Caco-2 (cell line): ENCODE measurements around the gene JPH2. TPM values are rescaled to one million over a fixed set of nuclear protein-coding genes. Genes with fewer than 3 reads are reported as not detected.

Source experiments
- BruUV-seq: library from RNA; stranded (reverse); fragments of 400-500 nt; replicated peaks from 2 replicates; lab custom pipeline; 2021; lab: Mats Ljungman, UMichigan
- CTCF ChIA-PET: fragments of 300-600 bp; sonication (Branson Sonifier 250); formaldehyde crosslinking; loops from one replicate; lab custom pipeline; 2022; ENCODE audit warnings: antibody characterized with exemption; lab: Charles Lee
- POLR2A ChIA-PET: fragments of 300-600 bp; sonication (Branson Sonifier 250); formaldehyde crosslinking; loops from one replicate; lab custom pipeline; 2022; ENCODE audit warnings: antibody characterized with exemption; lab: Charles Lee
- DNase-seq, 2 experiments: peaks; one replicate each; pipeline versions ENCODE4 v3.0.0 to v3.0.0-alpha.2; 2020 to 2022
- H3K27me3 ChIP-seq: replicated peaks from 2 replicates; pipeline ENCODE4 v1.6.0; 2011; ENCODE audit warnings: low read length; ENCODE audit not compliant: control insufficient read depth, insufficient read depth
- H3K36me3 ChIP-seq: 2 replicates; pipeline ENCODE4 v1.5.1; 2011; ENCODE audit warnings: low read length; ENCODE audit not compliant: control insufficient read depth, insufficient read depth
- H3K4me1 ChIP-seq: fragments of 250-450 bp; sonication (Bioruptor Pico); 2 replicates; pipeline ENCODE4 v1.5.1; 2020; ENCODE audit warnings: mild to moderate bottlenecking
- H3K4me3 ChIP-seq: 2 replicates; pipeline ENCODE4 v1.5.1; 2011; ENCODE audit warnings: low read depth, mild to moderate bottlenecking, control low read depth, low read length
- H3K9me3 ChIP-seq: fragments of 250-450 bp; sonication (Bioruptor Pico); 2 replicates; pipeline ENCODE4 v1.5.1; 2020; ENCODE audit warnings: mild to moderate bottlenecking, moderate library complexity
- H3K27ac Mint-ChIP-seq: one replicate; pipeline ENCODE4 v1.8.0; 2022; ENCODE audit warnings: mixed read lengths; ENCODE audit not compliant: unreplicated experiment
- H3K27me3 Mint-ChIP-seq: one replicate; pipeline ENCODE4 v1.8.0; 2022; ENCODE audit warnings: mixed read lengths; ENCODE audit not compliant: insufficient read depth, unreplicated experiment
- H3K36me3 Mint-ChIP-seq: one replicate; pipeline ENCODE4 v1.8.0; 2022; ENCODE audit warnings: mild to moderate bottlenecking, mixed read lengths; ENCODE audit not compliant: insufficient read depth, unreplicated experiment
- H3K4me1 Mint-ChIP-seq: one replicate; pipeline ENCODE4 v1.8.0; 2022; ENCODE audit warnings: low read depth, mixed read lengths; ENCODE audit not compliant: unreplicated experiment
- H3K4me3 Mint-ChIP-seq: one replicate; pipeline ENCODE4 v1.8.0; 2022; ENCODE audit warnings: mild to moderate bottlenecking, moderate library complexity, mixed read lengths; ENCODE audit not compliant: unreplicated experiment
- H3K9me3 Mint-ChIP-seq: one replicate; pipeline ENCODE4 v1.8.0; 2022; ENCODE audit warnings: mixed read lengths; ENCODE audit not compliant: unreplicated experiment
- CTCF ChIP-seq, 2 experiments: fragments of 200-600 bp in 1 of 2; IDR thresholded peaks; 1 replicate in 1 of 2; 2 replicates in 1 of 2; pipeline versions ENCODE4 v1.5.1 to v1.8.0; 2011 to 2022; ENCODE audit warnings: antibody characterized with exemption in 1 of 2, control low read depth in 1 of 2, inconsistent platforms in 1 of 2, low read depth in 1 of 2, low read length in 1 of 2, mild to moderate bottlenecking in 1 of 2, moderate library complexity in 1 of 2; ENCODE audit not compliant: insufficient read depth in 1 of 2, severe bottlenecking in 1 of 2, unreplicated experiment in 1 of 2
- intact Hi-C: fragments of 100-400 bp; cut with micrococcal nuclease; formaldehyde crosslinking; loops from one replicate; pipeline ENCODE4 v1.10.0; 2022; ENCODE audit not compliant: unreplicated experiment
- total RNA-seq: library from RNA; stranded (reverse); gene quantifications from 2 replicates; pipeline ENCODE4 v1.2.3, GENCODE V29; 2022

JPH2 gene
- total RNA-seq, 1 experiment from 2014 or later: 10.5 TPM

- no TSS peak for BruUV-seq
- Histone ChIP-seq H3K4me1 (no peaks in the 10 kb centered on the region), H3K4me3 (no peak overlapping the region), H3K36me3 (no peaks in the 10 kb centered on the region), H3K9me3 (peaks cover under 1% of the 10 kb centered on the region; the same call in 1 of the 2 replicates), H3K27me3 (no peaks in the 10 kb centered on the region)
- H3K4me1 Mint-ChIP-seq: no peaks in the 10 kb centered on the region
- no peak overlapping the region for H3K4me3 Mint-ChIP-seq
- TF ChIP-seq CTCF (IDR thresholded peaks at IDR 0.05; ENCODE audit: insufficient read depth in 1 of 2, low read depth in 1 of 2, low read length in 1 of 2, severe bottlenecking in 1 of 2, unreplicated experiment in 1 of 2): no peak
- H3K9me3 Mint-ChIP-seq: peaks cover 13% of the 10 kb centered on the region
- intact Hi-C loops: no loop called here
- H3K27ac Mint-ChIP-seq: no peak overlapping the region
- ChIA-PET POLR2A (no interaction called here), CTCF (no interaction called here)
- DNase-seq: no peak
- peaks cover 28% of the 10 kb centered on the region for H3K27me3 Mint-ChIP-seq
- H3K36me3 Mint-ChIP-seq: no peaks in the 10 kb centered on the region
These were observed 84.4 kb downstream of the JPH2 start for GRCh38 chr20:44102582-44102981.

- Histone ChIP-seq H3K4me1 (no peaks in the 10 kb centered on the region), H3K9me3 (no peaks in the 10 kb centered on the region), H3K4me3 (no peak overlapping the region), H3K27me3 (no peaks in the 10 kb centered on the region), H3K36me3 (no peaks in the 10 kb centered on the region)
- Mint-ChIP-seq H3K36me3 (no peaks in the 10 kb centered on the region), H3K4me3 (no peak overlapping the region), H3K27ac (no peak overlapping the region), H3K4me1 (no peaks in the 10 kb centered on the region), H3K9me3 (no peaks in the 10 kb centered on the region), H3K27me3 (peaks cover 14% of the 10 kb centered on the region)
- no TSS peak for BruUV-seq
- intact Hi-C loops: loop anchor here (5.0 kb wide), 1 partner anchor 1082 kb away; no protein-coding TSS in a partner anchor
- POLR2A ChIA-PET: no interaction called here
- no peak for TF ChIP-seq CTCF (IDR thresholded peaks at IDR 0.05; ENCODE audit: insufficient read depth in 1 of 2, low read depth in 1 of 2, low read length in 1 of 2, severe bottlenecking in 1 of 2, unreplicated experiment in 1 of 2)
- CTCF ChIA-PET: interaction anchor here (0.6 to 1.5 kb wide), 2 partner anchors 13 to 90 kb away, joined by 3 to 5 read pairs; no protein-coding TSS in a partner anchor
- DNase-seq: no peak
These were observed 87.2 kb downstream of the JPH2 start for GRCh38 chr20:44099832-44100231.

- Mint-ChIP-seq H3K27ac (no peak overlapping the region), H3K4me3 (no peak overlapping the region), H3K27me3 (peaks cover 7% of the 10 kb centered on the region), H3K4me1 (no peaks in the 10 kb centered on the region), H3K9me3 (no peaks in the 10 kb centered on the region), H3K36me3 (no peaks in the 10 kb centered on the region)
- Histone ChIP-seq H3K9me3 (no peaks in the 10 kb centered on the region), H3K4me3 (no peak overlapping the region), H3K36me3 (no peaks in the 10 kb centered on the region), H3K27me3 (no peaks in the 10 kb centered on the region), H3K4me1 (no peaks in the 10 kb centered on the region)
- no peak for DNase-seq
- POLR2A ChIA-PET: no interaction called here
- CTCF ChIA-PET: interaction anchor here (1.5 kb wide), 1 partner anchor 91 kb away, joined by 5 read pairs; no protein-coding TSS in a partner anchor
- BruUV-seq: no TSS peak
- no peak for TF ChIP-seq CTCF (IDR thresholded peaks at IDR 0.05; ENCODE audit: insufficient read depth in 1 of 2, low read depth in 1 of 2, low read length in 1 of 2, severe bottlenecking in 1 of 2, unreplicated experiment in 1 of 2)
- intact Hi-C loops: loop anchor here (5.0 kb wide), 1 partner anchor 1084 kb away; no protein-coding TSS in a partner anchor
These were observed 88.3 kb downstream of the JPH2 start for GRCh38 chr20:44098657-44099056.
